Activated CD8-positive, alpha-beta T cell treated with anti-CD3 and anti-CD28 coated beads, Interleukin-2, amount 10 ng/mL, durations not matched to agents 7 days and 5 days (primary cell): ENCODE results near the gene OR10H4. TPM values are rescaled to one million over a fixed set of nuclear protein-coding genes. Genes with fewer than 3 reads are reported as not detected.
"Not testable (repeated sequence)": the region's sequence is repeated elsewhere in the genome, so short reads cannot be mapped to it uniquely, and the experiment has no call there.

Experiments used
- ATAC-seq: fragments of 150-1000 bp; cut with Tn5 transposase; one replicate; pipeline ENCODE4 v1.10.0; 2021; ENCODE audit warnings: moderate library complexity
- CTCF ChIA-PET: fragments of 350-600 bp; sonication (Branson Sonifier 250); formaldehyde crosslinking; loops from one replicate; lab custom pipeline; 2021; ENCODE audit warnings: antibody characterized with exemption; lab: Charles Lee
- POLR2A ChIA-PET: fragments of 350-600 bp; sonication (Branson Sonifier 250); formaldehyde crosslinking; loops from one replicate; lab custom pipeline; 2021; ENCODE audit warnings: antibody characterized with exemption; lab: Charles Lee
- DNase-seq: peaks from one replicate; pipeline ENCODE4 v3.0.0-alpha.2; 2020
- H3K27ac Mint-ChIP-seq: one replicate; pipeline ENCODE4 v1.8.0; 2021; ENCODE audit warnings: mild to moderate bottlenecking, mixed read lengths
- H3K27me3 Mint-ChIP-seq: one replicate; pipeline ENCODE4 v1.8.0; 2021; ENCODE audit warnings: low read depth, mixed read lengths
- H3K36me3 Mint-ChIP-seq: one replicate; pipeline ENCODE4 v1.8.0; 2021; ENCODE audit warnings: low read depth, mixed read lengths
- H3K4me1 Mint-ChIP-seq: one replicate; pipeline ENCODE4 v1.8.0; 2021; ENCODE audit warnings: low read depth, mixed read lengths
- H3K4me3 Mint-ChIP-seq: one replicate; pipeline ENCODE4 v1.8.0; 2021; ENCODE audit warnings: mild to moderate bottlenecking, mixed read lengths
- H3K9me3 Mint-ChIP-seq: one replicate; pipeline ENCODE4 v1.8.0; 2022; ENCODE audit warnings: mixed read lengths; ENCODE audit not compliant: insufficient read depth
- total RNA-seq, 2 experiments: library from RNA; stranded (reverse); gene quantifications; one replicate each; pipeline ENCODE4 v1.2.3, GENCODE V29; 2021

OR10H4 gene
- total RNA-seq, 2 experiments from 2014 or later, result not detected

GRCh38 chr19:15922021-15922420 lies 26.8 kb upstream of the OR10H4 start:
- H3K27me3 Mint-ChIP-seq, result peaks cover 29% of the 10 kb centered on the region
- H3K9me3 Mint-ChIP-seq, result no peaks in the 10 kb centered on the region
- no peak overlapping the region for H3K27ac Mint-ChIP-seq
- no peaks in the 10 kb centered on the region for H3K4me1 Mint-ChIP-seq
- ATAC-seq (no peak), DNase-seq (no peak)
- CTCF ChIA-PET, result no interaction called here
- H3K36me3 Mint-ChIP-seq, result no peaks in the 10 kb centered on the region
- POLR2A ChIA-PET, result no interaction called here
- H3K4me3 Mint-ChIP-seq, result no peak overlapping the region

GRCh38 chr19:15923702-15924101 lies 25.1 kb upstream of the OR10H4 start:
- CTCF ChIA-PET, result interaction anchor here (0.6 kb wide), 1 partner anchor 68 kb away, joined by 3 read pairs; no protein-coding TSS in a partner anchor
- POLR2A ChIA-PET, result no interaction called here
- no peak overlapping the region for H3K27ac Mint-ChIP-seq
- H3K36me3 Mint-ChIP-seq, result no peaks in the 10 kb centered on the region
- H3K27me3 Mint-ChIP-seq, result peaks cover 23% of the 10 kb centered on the region
- no peak for ATAC-seq
- no peak for DNase-seq
- no peaks in the 10 kb centered on the region for H3K9me3 Mint-ChIP-seq
- H3K4me1 Mint-ChIP-seq, result no peaks in the 10 kb centered on the region
- no peak overlapping the region for H3K4me3 Mint-ChIP-seq

GRCh38 chr19:15926484-15926883 lies 22.3 kb upstream of the OR10H4 start:
- peaks cover 21% of the 10 kb centered on the region for H3K27me3 Mint-ChIP-seq
- no peaks in the 10 kb centered on the region for H3K36me3 Mint-ChIP-seq
- no peak overlapping the region for H3K27ac Mint-ChIP-seq
- no peaks in the 10 kb centered on the region for H3K4me1 Mint-ChIP-seq
- POLR2A ChIA-PET, result no interaction called here
- ATAC-seq (no peak), DNase-seq (no peak)
- no peaks in the 10 kb centered on the region for H3K9me3 Mint-ChIP-seq
- CTCF ChIA-PET, result no interaction called here
- no peak overlapping the region for H3K4me3 Mint-ChIP-seq

DNA sequence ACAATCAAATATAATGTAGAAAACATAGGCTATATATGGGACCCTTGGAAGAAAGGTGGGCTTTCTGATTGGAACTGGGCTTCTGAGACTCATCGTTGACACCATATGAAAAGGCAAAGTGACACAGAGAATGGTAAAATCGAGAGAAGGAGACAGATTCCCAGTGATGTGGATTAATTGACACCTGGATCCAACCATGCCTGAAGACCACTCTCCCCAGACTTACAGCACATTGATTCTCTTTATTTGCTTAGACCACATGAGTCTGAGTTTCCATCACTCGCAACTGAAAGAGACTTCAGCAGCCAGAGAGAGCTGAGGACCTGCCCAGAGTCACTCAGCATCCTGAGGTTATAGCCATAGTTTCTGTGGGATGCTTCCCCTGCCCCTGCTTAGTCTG lies 20.5 kb upstream of the OR10H4 start:
- Mint-ChIP-seq H3K27me3 (peaks cover 16% of the 10 kb centered on the region), H3K9me3 (no peaks in the 10 kb centered on the region), H3K4me3 (no peak overlapping the region), H3K36me3 (no peaks in the 10 kb centered on the region), H3K27ac (no peak overlapping the region), H3K4me1 (no peaks in the 10 kb centered on the region)
- ChIA-PET POLR2A (no interaction called here), CTCF (no interaction called here)
- ATAC-seq, result no peak
- DNase-seq, result no peak

DNA sequence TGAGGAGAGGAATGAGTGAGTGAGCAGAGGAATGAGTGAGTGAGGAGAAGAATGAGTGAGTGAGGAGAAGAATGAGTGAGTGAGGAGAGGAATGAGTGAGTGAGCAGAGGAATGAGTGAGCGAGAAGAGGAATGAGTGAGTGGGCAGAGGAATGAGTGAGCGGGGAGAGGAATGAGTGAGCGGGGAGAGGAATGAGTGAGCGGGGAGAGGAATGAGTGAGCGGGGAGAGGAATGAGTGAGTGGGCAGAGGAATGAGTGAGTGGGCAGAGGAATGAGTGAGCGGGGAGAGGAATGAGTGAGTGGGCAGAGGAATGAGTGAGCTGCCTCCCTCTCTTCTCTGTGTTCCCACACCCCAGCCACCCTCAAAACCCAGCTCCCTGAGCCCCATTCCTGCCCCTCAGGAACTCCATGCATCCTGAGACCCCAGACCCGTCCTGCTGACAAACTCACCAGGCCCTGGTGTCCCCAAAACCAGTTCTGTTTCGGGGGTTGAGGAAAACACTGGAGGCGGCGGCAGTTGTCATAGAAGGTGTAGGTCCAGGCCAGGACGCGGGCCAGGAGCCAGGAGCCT lies 15.0 kb upstream of the OR10H4 start:
- H3K4me1 Mint-ChIP-seq, H3K9me3 Mint-ChIP-seq, POLR2A ChIA-PET, H3K27ac Mint-ChIP-seq, CTCF ChIA-PET, ATAC-seq, DNase-seq, H3K36me3 Mint-ChIP-seq, H3K4me3 Mint-ChIP-seq: not testable (repeated sequence)
- H3K27me3 Mint-ChIP-seq, result peaks cover 21% of the 10 kb centered on the region

DNA sequence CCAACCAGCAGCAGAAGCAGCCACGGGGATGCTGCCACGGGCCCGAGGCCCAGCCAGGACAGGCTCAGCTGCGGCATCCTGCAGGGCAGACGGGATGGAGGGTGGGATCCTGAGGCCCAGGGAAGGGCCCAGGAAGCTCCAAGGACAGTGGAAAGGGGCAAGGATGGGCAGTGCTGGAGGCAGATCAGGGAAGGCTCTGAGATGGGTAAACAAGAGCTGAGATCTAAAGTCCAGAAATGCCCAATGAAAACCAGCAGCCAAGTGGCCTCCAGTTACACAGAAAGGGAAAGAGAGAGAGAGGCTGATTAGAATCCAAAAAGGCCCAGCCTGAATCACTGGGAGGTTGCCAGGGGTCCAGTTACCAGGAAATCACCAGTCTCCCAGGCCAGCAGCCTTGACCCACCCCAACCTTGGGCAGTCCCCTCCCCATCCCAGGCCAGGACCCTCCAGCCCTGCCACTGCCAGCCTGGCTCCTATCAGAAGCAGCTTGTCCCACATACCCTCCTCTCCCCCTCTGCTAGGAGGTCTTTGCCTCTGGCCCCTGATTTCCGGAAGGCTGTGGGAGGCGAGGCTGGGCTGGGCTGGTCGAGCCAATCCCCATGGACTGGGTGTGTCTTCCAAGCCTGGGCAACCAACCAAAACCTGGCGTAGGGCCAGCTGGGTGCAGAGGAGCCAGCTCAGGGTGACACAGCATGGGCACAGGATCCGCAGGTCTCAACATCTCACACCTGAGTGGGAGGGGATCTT lies 14.3 kb upstream of the OR10H4 start, which contains the start of gene CYP4F11:
TSS of gene CYP4F11 (minus strand) at position 198 of the 747 bp plus-strand sequence. CDS start at position 77, 121 bp downstream.
- Mint-ChIP-seq H3K4me1 (no peaks in the 10 kb centered on the region), H3K36me3 (peaks cover 2% of the 10 kb centered on the region)

GRCh38 chr19:15935167-15935702 lies 13.6 kb upstream of the OR10H4 start:
- Mint-ChIP-seq H3K36me3 (peaks cover 2% of the 10 kb centered on the region), H3K27ac (no peak overlapping the region), H3K9me3 (no peaks in the 10 kb centered on the region), H3K4me3 (no peak overlapping the region), H3K4me1 (no peaks in the 10 kb centered on the region), H3K27me3 (peaks cover 20% of the 10 kb centered on the region)
- POLR2A ChIA-PET, result no interaction called here
- ATAC-seq, result no peak
- DNase-seq, result no peak
- CTCF ChIA-PET, result no interaction called here

More for the DNA sequence above, 14.3 kb upstream of the OR10H4 start, which contains the start of gene CYP4F11:
- CTCF ChIA-PET, result no interaction called here
- no peak within 1 kb of the TSS for H3K4me3 Mint-ChIP-seq
- POLR2A ChIA-PET, result no interaction called here
- no peak for DNase-seq
- H3K27ac Mint-ChIP-seq, result no peak within 1 kb of the TSS
- no peaks in the 10 kb centered on the region for H3K9me3 Mint-ChIP-seq
- peaks cover 19% of the 10 kb centered on the region for H3K27me3 Mint-ChIP-seq
- no peak for ATAC-seq

- CTCF ChIA-PET, result no interaction called here
- Mint-ChIP-seq H3K27me3 (peaks cover 20% of the 10 kb centered on the region), H3K9me3 (no peaks in the 10 kb centered on the region), H3K4me3 (no peak overlapping the region), H3K36me3 (peaks cover 2% of the 10 kb centered on the region), H3K27ac (no peak overlapping the region), H3K4me1 (no peaks in the 10 kb centered on the region)
- POLR2A ChIA-PET, result no interaction called here
- DNase-seq (no peak), ATAC-seq (no peak)
Measured at GRCh38 chr19:15936173-15936572, 12.6 kb upstream of the OR10H4 start.

GRCh38 chr19:15936950-15937349 lies 11.9 kb upstream of the OR10H4 start:
- Mint-ChIP-seq H3K4me1 (no peaks in the 10 kb centered on the region), H3K36me3 (peaks cover 2% of the 10 kb centered on the region), H3K27ac (no peak overlapping the region), H3K4me3 (no peak overlapping the region), H3K27me3 (peaks cover 19% of the 10 kb centered on the region), H3K9me3 (no peaks in the 10 kb centered on the region)
- ChIA-PET POLR2A (no interaction called here), CTCF (no interaction called here)
- ATAC-seq (no peak), DNase-seq (no peak)

GRCh38 chr19:15937771-15938170 lies 11.0 kb upstream of the OR10H4 start:
- DNase-seq (no peak), ATAC-seq (no peak)
- H3K4me3 Mint-ChIP-seq, result no peak overlapping the region
- H3K9me3 Mint-ChIP-seq, result no peaks in the 10 kb centered on the region
- no peak overlapping the region for H3K27ac Mint-ChIP-seq
- ChIA-PET POLR2A (no interaction called here), CTCF (no interaction called here)
- H3K4me1 Mint-ChIP-seq, result no peaks in the 10 kb centered on the region
- H3K27me3 Mint-ChIP-seq, result peaks cover 23% of the 10 kb centered on the region
- peaks cover 2% of the 10 kb centered on the region for H3K36me3 Mint-ChIP-seq

DNA sequence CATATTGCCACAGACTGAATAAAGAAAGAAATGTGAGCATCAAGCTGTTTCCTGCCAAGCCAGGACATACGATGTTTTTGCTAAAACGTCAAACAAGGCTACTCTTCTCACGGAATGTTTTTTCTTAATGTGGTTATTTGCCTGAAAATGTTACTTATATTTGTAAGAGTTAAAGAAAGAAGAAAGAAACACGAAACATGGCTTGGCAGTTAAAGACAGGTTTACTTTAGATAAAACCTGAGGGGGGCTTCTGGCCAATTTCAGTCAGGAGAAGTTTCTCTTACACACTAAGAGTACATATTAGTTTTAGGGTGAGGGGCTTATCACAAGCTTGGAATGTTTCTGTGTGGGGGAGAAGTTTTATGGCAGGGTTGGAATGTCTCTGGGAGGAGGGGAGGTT lies 4.4 kb upstream of the OR10H4 start:
- H3K4me1 Mint-ChIP-seq, result no peaks in the 10 kb centered on the region
- ATAC-seq (no peak), DNase-seq (no peak)
- CTCF ChIA-PET, result no interaction called here
- no peak overlapping the region for H3K4me3 Mint-ChIP-seq
- H3K9me3 Mint-ChIP-seq, result peaks cover 8% of the 10 kb centered on the region
- POLR2A ChIA-PET, result no interaction called here
- H3K27ac Mint-ChIP-seq, result no peak overlapping the region
- H3K27me3 Mint-ChIP-seq, result peaks cover 32% of the 10 kb centered on the region
- peaks cover 3% of the 10 kb centered on the region for H3K36me3 Mint-ChIP-seq

- no peak for DNase-seq
- Mint-ChIP-seq H3K36me3 (peaks cover 3% of the 10 kb centered on the region), H3K4me3 (no peak overlapping the region), H3K27me3 (peaks cover 33% of the 10 kb centered on the region), H3K27ac (no peak overlapping the region), H3K9me3 (peaks cover 8% of the 10 kb centered on the region), H3K4me1 (no peaks in the 10 kb centered on the region)
- no peak for ATAC-seq
- ChIA-PET POLR2A (no interaction called here), CTCF (no interaction called here)
Measured at GRCh38 chr19:15945301-15945700, 3.5 kb upstream of the OR10H4 start.
